Mucosa of descending colon (tissue), 3 donors: Measurements from ENCODE around the gene ELMO2. TPM values are rescaled to one million over a fixed set of nuclear protein-coding genes. Genes with fewer than 3 reads are reported as not detected.
"Not testable (repeated sequence)": the region's sequence is repeated elsewhere in the genome, so short reads cannot be mapped to it uniquely, and the experiment has no call there.

ENCODE experiments used
- ATAC-seq: fragments of 200-7000 bp; cut with Tn5 transposase; one replicate; pipeline ENCODE4 v1.9.1; 2020; ENCODE audit warnings: mild to moderate bottlenecking, moderate library complexity
- DNase-seq, 3 donors: peaks; one replicate each; pipeline ENCODE4 v3.0.0-alpha.2; 2020
- H3K36me3 ChIP-seq: fragments of 200-600 bp; one replicate; pipeline ENCODE4 v1.8.0; 2021; ENCODE audit warnings: low read depth, mild to moderate bottlenecking
- H3K4me1 ChIP-seq: fragments of 200-600 bp; one replicate; pipeline ENCODE4 v1.8.0; 2021; ENCODE audit warnings: low read depth, mild to moderate bottlenecking
- H3K4me3 ChIP-seq: fragments of 200-600 bp; one replicate; pipeline ENCODE4 v1.8.0; 2021; ENCODE audit warnings: mild to moderate bottlenecking
- H3K9me3 ChIP-seq: fragments of 200-600 bp; one replicate; pipeline ENCODE4 v1.8.0; 2021; ENCODE audit warnings: mild to moderate bottlenecking
- intact Hi-C, 2 donors: fragments of 100-400 bp; cut with DNase I in 1 of 2; cut with micrococcal nuclease in 1 of 2; formaldehyde crosslinking; loops; one replicate each; pipeline versions ENCODE4 v1.11.0 to v1.11.1; 2022; cut with DNase I, micrococcal nuclease
- total RNA-seq, 3 donors: library from RNA; stranded (reverse); fragmentation: NEBNext Ultra II Directional in 2 of 3; extraction: Animal tissue kit (Norgen Biotek cat#: 25700) in 2 of 3; gene quantifications; one replicate each; pipeline versions ENCODE4 v1.2.1 to v1.2.4, GENCODE V29; 2021 to 2023
- TF ChIP-seq, protein P1 (sequence below): fragments of 200-600 bp; IDR thresholded peaks from one replicate; pipeline ENCODE4 v1.8.0; 2022; ENCODE audit warnings: antibody characterized with exemption, mild to moderate bottlenecking
- donor health status: DM: no; HTN: no; CAD: no; lungs with moderate emphysema.
- donor health status: DM: no; HTN: no; CAD: no.
- donor health status: DM: no; HTN: yes; CAD: no.

Gene ELMO2
- total RNA-seq, 3 donors from 2014 or later: 21.2 to 46.6 (median 27.1) TPM

DNA sequence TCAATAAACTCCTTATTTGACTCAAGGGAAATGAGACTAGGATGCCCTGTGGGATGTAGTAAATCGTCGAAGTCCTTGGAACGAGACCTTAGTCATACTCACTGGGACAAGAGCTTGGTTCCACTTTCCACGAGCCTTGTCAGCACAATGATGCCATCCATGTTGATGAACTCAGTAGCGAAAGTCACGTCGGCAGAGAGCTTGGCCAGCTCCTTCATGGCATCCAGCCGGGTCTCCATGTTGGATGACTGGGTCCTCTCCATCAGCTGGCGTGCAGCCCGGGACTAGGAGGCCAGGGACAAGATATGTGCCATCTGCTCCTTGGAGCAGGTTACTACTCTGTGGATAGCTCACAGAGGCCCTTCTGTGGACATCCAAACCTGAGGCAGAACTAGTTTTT, 17.5 kb downstream of the ELMO2 start:
- TF ChIP-seq, protein P1, sequence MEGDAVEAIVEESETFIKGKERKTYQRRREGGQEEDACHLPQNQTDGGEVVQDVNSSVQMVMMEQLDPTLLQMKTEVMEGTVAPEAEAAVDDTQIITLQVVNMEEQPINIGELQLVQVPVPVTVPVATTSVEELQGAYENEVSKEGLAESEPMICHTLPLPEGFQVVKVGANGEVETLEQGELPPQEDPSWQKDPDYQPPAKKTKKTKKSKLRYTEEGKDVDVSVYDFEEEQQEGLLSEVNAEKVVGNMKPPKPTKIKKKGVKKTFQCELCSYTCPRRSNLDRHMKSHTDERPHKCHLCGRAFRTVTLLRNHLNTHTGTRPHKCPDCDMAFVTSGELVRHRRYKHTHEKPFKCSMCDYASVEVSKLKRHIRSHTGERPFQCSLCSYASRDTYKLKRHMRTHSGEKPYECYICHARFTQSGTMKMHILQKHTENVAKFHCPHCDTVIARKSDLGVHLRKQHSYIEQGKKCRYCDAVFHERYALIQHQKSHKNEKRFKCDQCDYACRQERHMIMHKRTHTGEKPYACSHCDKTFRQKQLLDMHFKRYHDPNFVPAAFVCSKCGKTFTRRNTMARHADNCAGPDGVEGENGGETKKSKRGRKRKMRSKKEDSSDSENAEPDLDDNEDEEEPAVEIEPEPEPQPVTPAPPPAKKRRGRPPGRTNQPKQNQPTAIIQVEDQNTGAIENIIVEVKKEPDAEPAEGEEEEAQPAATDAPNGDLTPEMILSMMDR: no peak
- H3K9me3 ChIP-seq: no peaks in the 10 kb centered on the region
- H3K4me3 ChIP-seq: no peak overlapping the region
- H3K4me1 ChIP-seq: no peaks in the 10 kb centered on the region
- DNase-seq: no peak
- H3K36me3 ChIP-seq: peaks cover 7% of the 10 kb centered on the region
- no peak for ATAC-seq
- intact Hi-C loops: no loop called here

DNA sequence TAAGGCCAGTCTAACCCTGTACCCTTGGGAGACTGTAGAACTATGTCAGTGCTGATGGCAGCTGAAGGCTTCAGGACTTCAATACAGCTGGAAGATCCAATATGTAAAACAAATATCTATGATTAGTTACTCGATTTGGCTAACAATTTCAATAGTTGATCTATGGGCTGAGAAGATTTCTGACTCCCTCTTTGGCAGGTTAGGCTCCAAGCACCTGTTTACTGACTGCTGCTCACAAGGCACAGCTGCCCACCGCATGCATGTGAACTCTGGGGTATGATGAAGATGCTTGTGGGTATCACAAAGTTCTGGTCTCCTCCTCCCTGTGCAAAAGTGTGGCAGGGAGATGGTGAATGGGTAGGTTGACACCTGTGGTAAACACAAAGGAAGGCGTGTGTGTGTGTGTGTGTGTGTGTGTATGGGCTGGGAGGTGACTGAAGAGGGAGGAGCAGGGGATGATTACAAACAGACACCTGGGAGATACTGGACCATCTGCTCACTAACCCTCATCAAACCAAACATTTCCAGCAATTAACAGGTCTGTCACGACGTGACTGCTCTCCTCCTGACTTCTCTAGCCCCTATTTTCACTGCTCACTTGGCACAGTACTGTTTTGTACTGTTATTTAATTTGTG, 18.1 kb downstream of the ELMO2 start:
- Histone ChIP-seq H3K4me1 (no peaks in the 10 kb centered on the region), H3K9me3 (no peaks in the 10 kb centered on the region), H3K36me3 (peaks cover 4% of the 10 kb centered on the region), H3K4me3 (no peak overlapping the region)
- no peak for ATAC-seq
- DNase-seq: no peak
- TF ChIP-seq, protein P1: no peak
- intact Hi-C loops: no loop called here

DNA sequence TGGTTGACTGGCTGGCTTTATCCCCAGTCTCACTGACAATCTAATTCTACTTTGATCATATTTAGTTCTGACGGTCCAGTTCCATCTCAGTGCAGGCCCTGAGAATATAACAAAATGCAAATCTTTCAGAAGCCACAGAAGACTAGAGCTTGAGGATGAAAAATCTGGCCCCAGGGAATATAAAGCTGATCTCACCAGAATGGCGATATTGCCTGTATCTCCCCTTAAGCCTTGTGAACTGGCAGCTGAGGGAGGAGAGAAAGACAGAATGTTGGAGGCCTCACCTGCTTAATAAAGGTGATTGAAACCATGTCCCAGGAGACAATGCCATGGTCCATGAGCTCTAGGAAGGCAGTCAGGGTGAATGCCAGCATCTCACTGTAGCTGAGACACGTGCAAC, 19.4 kb downstream of the ELMO2 start:
- H3K4me1 ChIP-seq, DNase-seq, intact Hi-C loops, H3K4me3 ChIP-seq, H3K36me3 ChIP-seq, ATAC-seq, H3K9me3 ChIP-seq: not testable (repeated sequence)

DNA sequence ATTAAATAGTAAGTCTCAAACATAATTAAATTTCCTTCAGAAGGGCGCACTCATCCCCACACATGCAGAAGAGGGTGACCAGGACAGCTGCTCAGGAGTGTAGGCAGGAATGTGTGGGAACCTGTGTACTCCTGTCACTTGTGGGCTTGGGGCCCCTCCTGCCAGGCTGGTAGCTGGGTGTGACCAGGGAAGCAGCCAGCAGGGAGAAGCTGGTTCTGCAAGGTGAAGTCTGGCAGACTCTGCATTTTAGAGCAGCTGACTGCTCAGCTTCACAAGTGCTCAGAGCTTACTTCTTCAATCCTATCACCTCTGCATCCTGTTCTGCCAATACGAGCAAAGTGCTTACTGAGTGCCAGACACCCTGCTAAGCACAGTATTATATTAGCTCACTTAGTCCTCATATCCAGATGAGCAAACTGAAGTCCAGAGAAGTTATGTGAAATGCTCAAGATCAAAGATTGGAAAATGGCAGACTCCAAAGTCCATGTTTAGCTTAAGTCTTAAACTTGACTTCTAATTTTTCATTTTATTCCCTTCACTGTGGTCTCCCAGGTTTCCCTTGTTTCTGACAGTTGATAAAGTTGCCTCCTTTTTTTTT, 27.9 kb downstream of the ELMO2 start:
- Histone ChIP-seq H3K9me3 (no peaks in the 10 kb centered on the region), H3K4me3 (no peak overlapping the region), H3K4me1 (no peaks in the 10 kb centered on the region), H3K36me3 (no peaks in the 10 kb centered on the region)
- intact Hi-C loops: no loop called here
- ATAC-seq (no peak), DNase-seq (no peak)
- TF ChIP-seq, protein P1: no peak

DNA sequence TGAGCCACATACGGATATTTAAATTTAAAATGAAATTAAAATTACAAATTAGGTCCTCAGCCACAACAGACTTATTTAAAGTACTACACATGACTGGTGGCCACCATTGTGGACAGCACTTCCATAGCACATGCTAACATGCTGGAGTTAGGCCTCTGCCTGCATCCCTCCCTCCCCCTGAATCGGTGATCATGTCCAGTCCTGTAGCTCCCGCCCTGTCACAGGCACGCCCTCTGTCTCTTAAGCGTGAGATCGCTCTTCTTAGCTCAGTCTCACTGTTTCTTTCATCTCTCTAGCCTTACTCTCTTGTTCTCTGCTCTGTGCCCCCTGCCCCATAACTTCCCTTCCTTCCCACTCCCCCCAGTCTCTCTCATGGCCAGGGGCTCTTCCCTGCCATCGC, 28.9 kb downstream of the ELMO2 start:
- Histone ChIP-seq H3K4me1 (no peaks in the 10 kb centered on the region), H3K36me3 (no peaks in the 10 kb centered on the region), H3K9me3 (no peaks in the 10 kb centered on the region), H3K4me3 (no peak overlapping the region)
- ATAC-seq: no peak
- no peak for DNase-seq
- TF ChIP-seq, protein P1: no peak
- intact Hi-C loops: no loop called here

DNA sequence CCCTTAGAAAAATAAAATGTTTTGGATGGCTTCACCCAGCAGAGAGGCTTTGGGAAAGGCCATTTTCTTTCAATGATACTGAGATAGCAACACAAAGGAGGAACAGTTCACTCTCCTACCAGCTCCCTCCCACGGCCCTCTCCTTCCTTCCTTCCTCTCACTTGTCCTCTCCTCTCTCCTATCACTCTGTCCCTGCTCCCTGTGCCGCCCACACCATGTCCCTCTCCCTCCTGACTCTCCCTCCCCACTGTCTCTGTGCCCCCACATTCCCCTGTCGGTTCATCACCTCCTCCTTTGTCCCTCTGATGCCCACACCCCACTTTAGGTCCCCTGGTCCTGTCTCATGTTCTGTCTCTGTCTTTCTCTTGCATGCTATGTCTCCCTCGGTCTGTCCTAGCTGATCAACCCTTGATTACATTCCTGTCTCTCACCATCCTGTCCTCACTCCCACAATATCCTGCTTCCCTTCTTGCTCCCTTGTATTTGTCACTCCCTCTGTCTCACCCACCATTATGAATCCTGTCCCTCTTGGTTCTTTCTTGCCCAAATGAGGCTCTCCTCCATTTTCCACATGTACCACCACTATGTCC, 30.1 kb downstream of the ELMO2 start:
- H3K9me3 ChIP-seq: no peaks in the 10 kb centered on the region
- DNase-seq (no peak), ATAC-seq (no peak)
- H3K36me3 ChIP-seq: no peaks in the 10 kb centered on the region
- intact Hi-C loops: no loop called here
- TF ChIP-seq, protein P1: no peak
- no peak overlapping the region for H3K4me3 ChIP-seq
- no peaks in the 10 kb centered on the region for H3K4me1 ChIP-seq
